Measurements from ENCODE around the gene ZFP30.
"Not testable (repeated sequence)": the region's sequence is repeated elsewhere in the genome, so short reads cannot be mapped to it uniquely, and the experiment has no call there.

The ZFP30 gene

GRCh38 chr19:37655301-37655688, at the start of gene ZFP30:
ZFP30 (minus strand) TSS chr19:37655465; CDS start chr19:37647822, 7,643 bp downstream.
- DNase-seq (ENCODE audit: low spot score): no peak

DNA sequence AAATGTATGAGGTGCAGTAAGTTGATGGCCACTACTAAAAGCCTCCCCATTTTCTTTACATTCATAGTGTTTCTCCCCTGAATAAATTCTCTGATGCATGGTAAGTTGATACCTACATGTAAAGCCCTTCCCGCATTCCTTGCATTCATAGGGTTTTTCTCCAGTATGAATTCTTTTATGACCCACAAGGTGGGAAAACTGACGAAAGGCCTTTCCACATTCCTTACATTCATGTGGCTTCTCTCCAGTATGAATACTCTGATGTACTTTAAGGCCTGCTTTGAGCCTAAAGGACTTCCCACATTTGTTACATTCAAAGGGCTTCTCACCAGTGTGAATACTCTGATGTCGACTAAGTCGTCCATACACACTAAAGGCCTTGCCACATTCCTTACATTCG, 43.8 kb upstream of the ZFP30 start:
- no peak for DNase-seq (ENCODE audit: low spot score)

GRCh38 chr19:37698216-37698615, 43.0 kb upstream of the ZFP30 start:
- no peak for DNase-seq (ENCODE audit: low spot score)

GRCh38 chr19:37695144-37695899, 40.1 kb upstream of the ZFP30 start:
- no peak for DNase-seq (ENCODE audit: low spot score)

- DNase-seq (ENCODE audit: low spot score): no peak
These were observed 37.8 kb upstream of the ZFP30 start for GRCh38 chr19:37692956-37693620.

GRCh38 chr19:37691881-37692504, 36.7 kb upstream of the ZFP30 start:
- peak; percentile 82 for DNase-seq (ENCODE audit: low spot score)

- no peak for DNase-seq (ENCODE audit: low spot score)
These were observed 28.3 kb upstream of the ZFP30 start for GRCh38 chr19:37683520-37683919.

GRCh38 chr19:37669450-37669914, 14.2 kb upstream of the ZFP30 start:
- no peak for DNase-seq (ENCODE audit: low spot score)

DNA sequence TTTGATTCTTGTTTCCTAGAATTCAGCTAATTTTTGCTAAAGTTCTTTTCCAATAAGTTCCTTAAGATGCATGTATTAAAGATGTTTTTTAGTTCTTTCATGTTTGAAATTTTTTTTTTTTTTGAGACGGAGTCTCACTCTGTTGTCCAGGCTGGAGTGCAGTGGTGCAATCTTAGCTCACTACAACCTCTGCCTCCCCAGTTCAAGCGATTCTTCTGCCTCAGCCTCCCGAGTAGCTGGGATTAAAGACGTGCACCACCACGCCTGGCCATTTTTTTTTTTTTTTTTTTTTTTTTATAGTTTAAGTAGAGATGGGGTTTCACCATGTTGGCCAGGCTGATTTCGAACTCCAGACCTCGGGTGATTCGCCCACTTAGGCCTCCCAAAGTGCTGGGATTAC, 1.9 kb upstream of the ZFP30 start:
- not testable (repeated sequence) for DNase-seq (ENCODE audit: low spot score)

DNA sequence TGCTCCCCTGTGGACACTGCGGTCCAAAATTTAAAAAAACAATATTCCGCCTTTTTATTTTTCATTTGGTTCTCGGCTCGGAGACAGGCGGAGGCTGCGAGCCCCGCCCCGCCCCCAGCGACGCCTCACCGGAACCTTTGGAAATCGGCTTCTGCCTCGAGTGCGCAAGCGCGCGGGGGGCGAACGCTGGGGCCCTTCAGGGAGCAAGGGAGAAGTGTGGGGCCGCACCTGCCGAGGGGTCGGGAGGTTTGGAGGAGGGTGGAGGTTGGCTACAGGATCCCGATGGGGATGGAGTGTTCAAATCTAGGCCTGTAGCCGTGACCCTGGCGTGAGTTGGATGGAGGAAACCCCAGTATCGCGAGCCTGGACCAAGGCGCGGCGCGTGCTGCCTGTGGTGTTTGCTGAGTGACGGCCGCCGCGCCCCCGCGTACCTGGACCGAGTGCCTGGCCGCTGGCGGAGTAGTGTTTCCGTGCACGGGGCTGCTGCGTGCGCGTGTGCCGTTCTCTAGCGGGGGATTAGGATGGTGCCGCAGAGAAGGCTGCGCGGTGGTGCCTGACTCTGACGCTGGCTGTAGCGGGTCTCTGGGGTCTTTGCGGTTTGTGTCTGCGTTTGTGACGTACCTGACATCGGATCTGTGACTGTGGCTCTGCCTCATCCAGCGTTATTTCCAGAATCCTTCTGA, 565 bp upstream of the ZFP30 start:
- DNase-seq (ENCODE audit: low spot score): no peak

GRCh38 chr19:37654629-37655300, 500 bp downstream of the ZFP30 start:
- no peak for DNase-seq (ENCODE audit: low spot score)

DNA sequence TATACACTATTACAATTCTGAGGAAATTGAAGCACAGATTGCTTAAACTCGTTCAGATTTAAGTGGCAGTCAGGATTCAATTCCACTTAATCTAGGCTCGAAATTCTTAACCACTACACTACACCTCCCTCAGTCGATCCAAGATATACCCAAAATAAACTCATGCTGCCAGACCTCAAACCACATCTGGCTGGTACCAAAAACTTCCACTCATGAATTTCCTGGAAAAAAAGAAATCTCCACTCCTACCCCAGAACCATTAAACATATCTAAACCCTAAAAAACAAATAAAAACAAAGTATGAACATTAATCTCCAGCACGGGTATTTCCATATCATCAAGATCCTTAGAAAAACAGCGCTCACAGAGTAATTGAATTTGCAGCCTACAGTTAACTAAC, 1.1 kb downstream of the ZFP30 start:
- no peak for DNase-seq (ENCODE audit: low spot score)

DNA sequence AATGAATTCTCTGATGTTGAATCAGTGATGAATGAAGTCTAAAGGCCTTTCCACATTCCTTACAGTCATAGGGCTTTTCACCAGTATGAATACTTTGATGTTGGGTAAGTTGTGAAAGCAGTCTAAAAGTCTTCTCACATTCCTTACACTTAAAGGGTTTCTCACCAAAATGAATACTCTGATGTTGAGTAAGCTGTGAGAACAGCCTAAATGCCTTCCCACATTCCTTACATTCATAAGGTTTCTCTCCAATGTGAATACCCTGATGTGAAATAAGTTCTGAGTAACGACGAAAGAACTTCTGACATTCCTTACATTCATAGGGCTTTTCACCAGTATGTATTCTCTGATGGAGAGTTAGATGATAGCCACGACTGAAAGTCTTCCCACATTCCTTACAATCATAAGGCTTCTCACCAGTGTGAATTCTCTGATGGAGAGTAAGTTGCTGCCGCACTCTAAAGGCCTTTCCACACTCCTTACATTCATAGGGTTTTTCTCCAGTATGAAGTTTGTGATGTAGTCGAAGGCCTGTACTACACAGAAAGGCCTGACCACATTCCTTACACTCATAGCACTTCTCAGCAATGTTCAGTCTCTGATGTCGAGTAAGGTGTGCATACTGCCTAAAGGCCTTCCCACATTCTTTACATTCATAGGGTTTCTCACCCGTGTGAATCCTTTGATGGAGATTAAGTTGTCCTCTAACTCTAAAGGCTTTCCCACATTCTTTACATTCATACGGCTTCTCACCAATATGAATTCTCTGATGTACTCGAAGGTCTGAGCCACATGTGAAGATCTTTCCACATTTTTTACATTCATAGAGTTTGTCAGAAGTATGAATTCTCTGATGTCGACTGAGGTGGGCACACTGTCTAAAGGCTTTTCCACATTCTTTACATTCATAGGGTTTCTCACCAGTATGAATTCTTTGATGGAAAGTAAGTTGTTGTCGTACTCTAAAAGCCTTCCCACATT, 19.9 kb downstream of the ZFP30 start:
- no peak for DNase-seq (ENCODE audit: low spot score)

DNA sequence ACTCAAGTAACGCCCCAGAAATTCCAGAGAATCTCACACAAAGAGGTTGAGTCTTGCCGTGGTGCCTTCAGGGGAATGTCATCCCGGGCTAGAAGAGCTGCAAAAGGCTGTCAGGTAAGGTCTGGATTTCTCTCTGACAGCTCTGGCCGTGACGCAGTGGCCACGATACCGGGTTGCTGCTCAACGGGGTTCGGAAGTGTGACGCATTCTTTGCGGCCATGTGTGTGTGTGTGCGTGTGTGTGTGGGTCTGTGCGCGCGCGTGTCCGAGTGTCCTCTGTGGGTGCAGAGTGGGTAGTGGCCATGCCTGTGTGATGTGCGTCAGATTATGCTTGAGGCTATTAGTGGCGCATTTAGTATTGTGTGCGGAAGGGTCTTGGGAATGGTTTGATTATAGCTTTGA, 60.3 kb downstream of the ZFP30 start:
- DNase-seq (ENCODE audit: low spot score): no peak

DNA sequence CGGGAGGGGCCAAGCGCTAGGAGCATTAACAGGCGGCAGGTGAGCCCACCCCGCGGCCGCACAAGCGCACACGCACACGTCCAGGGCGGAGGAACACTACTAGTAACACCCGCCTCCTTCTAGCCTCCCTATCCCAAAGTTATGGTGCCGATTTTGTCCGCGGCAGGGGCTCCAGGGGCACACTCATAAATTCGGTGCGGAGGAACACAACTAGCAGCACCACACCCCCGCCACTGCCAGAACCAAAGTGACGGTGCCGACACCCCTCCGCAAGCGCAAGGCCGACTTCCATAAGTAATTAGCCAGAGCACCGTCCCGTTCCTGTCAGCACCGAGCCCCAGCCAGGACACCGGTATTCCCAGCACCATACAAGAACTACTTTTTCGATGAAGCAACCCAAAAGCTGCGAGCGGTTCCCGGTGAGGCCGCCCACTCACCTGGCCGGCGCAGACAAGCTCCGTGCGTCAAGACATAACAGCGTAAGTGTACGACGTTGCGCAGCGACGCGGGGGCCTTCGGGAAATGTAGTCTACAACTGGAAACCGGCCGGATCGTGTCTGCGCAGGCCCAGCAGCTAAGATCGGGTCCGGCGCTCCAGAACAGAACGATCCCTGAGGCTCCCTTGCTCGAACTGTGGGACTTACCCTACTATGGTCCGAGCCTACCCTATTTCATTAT, 60.8 kb downstream of the ZFP30 start, which contains the start of the genes ZNF540 and ZNF571:
ZNF540 (plus strand) TSS at position 573 of the 678 bp plus-strand sequence. CDS start 3,572 bp downstream, outside the sequence.
ZNF571 (minus strand) TSS at position 489 of the 678 bp plus-strand sequence. CDS start 8,116 bp downstream, outside the sequence.
- peak; percentile 79 for DNase-seq (ENCODE audit: low spot score)

DNA sequence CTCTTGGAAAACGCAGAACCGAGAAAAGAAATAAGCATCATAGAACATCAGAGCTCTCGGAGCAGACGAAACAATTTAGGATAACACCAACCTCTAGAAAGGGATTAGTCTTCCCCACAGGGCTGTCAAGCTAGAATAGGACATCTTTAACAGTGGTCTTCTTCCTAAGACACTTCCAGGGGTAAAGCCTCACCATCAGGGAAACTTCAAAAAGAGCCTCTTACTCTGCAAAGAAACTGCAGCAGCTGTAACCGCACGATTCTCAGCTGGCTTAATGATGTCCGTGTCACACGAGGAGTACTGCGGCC, 61.3 kb downstream of the ZFP30 start:
- no peak for DNase-seq (ENCODE audit: low spot score)

DNA sequence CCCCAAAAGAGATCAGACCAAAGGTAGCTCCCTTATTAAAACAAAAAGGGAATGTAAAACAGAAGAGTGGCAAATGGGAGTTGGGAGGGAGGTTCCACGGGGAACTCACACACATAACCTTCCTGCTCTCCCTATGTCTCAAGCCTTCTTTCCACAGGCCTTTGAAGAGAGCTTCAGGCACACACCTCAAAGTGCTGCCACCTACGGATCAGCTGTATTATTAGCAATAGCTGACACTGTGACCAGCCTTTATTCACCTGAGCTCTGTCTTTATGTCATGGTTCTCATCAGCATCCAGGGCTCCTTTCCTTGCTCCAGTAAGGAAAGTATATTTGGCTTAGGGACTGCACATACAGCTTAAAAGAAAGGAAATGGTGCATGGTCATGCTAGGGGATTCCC, 71.9 kb downstream of the ZFP30 start:
- peak; percentile 3 for DNase-seq (ENCODE audit: low spot score)

DNA sequence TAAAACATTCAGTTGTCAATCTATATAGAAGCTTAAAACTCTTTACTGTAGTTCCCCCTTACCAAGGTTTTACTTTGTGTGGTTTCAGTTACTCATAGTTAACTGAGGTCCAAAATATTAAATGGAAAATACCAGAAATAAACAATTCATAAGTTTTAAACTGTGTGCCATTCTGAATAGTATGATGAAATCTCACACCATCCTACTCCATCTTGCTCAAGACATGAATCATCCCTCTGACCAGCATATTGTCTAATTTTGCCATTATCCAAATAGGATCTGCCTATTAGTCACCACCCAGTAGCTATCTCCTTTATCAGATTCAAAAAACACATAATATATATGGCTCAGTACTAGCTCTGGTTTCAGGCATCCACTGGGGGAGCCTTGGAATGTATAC, 83.1 kb downstream of the ZFP30 start:
- DNase-seq (ENCODE audit: low spot score): no peak

DNA sequence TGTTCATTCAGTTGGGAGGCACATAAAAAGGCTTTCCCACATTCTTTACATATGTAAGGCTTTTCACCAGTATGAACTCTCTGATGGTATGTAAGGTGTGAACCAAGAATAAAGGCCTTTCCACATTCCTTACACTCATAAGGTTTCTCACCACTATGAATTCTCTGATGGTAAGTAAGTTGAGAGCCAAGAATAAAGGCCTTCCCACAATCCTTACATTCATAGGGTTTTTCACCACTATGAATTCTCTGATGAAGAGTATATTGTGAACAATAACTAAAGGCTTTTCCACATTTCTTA, 89.9 kb downstream of the ZFP30 start:
- DNase-seq (ENCODE audit: low spot score): no peak
